Neural cell (in vitro differentiated cells): ENCODE measurements around the gene RFX6. TPM values are rescaled to one million over a fixed set of nuclear protein-coding genes. Genes with fewer than 3 reads are reported as not detected.

Source experiments
- H2AFZ ChIP-seq: fragments of 200-600, 300-800 bp; sonication (generic), shearing (Covaris generic); 2 replicates; pipeline ENCODE4 v1.6.0; 2014; ENCODE audit warnings: low read depth, mild to moderate bottlenecking, antibody characterized with exemption, low read length, moderate library complexity
- H3F3A ChIP-seq: fragments of 200-600 bp; shearing (Covaris generic); 2 replicates; pipeline ENCODE4 v1.6.1; 2016; ENCODE audit warnings: mild to moderate bottlenecking, moderate library complexity, mixed read lengths, antibody characterized with exemption, low read length; ENCODE audit not compliant: insufficient read depth, poor library complexity, severe bottlenecking
- H3K27ac ChIP-seq: fragments of 200-600, 300-800 bp; sonication (generic), shearing (Covaris generic); 2 replicates; pipeline ENCODE4 v1.5.1; 2014; ENCODE audit warnings: mild to moderate bottlenecking, low read length, moderate library complexity
- H3K27me3 ChIP-seq: fragments of 300-800, 200-600 bp; sonication (generic), shearing (Covaris generic); 2 replicates; pipeline ENCODE4 v1.6.0; 2014; ENCODE audit warnings: mild to moderate bottlenecking, low read depth, low read length, moderate library complexity; ENCODE audit not compliant: insufficient read depth
- H3K36me3 ChIP-seq: fragments of 300-800, 200-600 bp; sonication (generic), shearing (Covaris generic); 2 replicates; pipeline ENCODE4 v1.5.1; 2014; ENCODE audit warnings: mild to moderate bottlenecking, antibody characterized with exemption, low read length, moderate library complexity; ENCODE audit not compliant: insufficient read depth
- H3K4me2 ChIP-seq: fragments of 300-800, 200-600 bp; sonication (generic), shearing (Covaris generic); 2 replicates; pipeline ENCODE4 v1.6.0; 2014; ENCODE audit warnings: mild to moderate bottlenecking, low read length
- H3K4me3 ChIP-seq: fragments of 300-800, 200-600 bp; sonication (generic), shearing (Covaris generic); 2 replicates; pipeline ENCODE4 v1.5.1; 2014; ENCODE audit warnings: mild to moderate bottlenecking, low read length, moderate library complexity
- H3K79me2 ChIP-seq: fragments of 200-600 bp; shearing (Covaris generic); replicated peaks from 2 replicates; pipeline ENCODE4 v1.6.0; 2014; ENCODE audit warnings: mild to moderate bottlenecking, low read length, moderate library complexity; ENCODE audit not compliant: insufficient read depth
- H3K9ac ChIP-seq: fragments of 300-800, 200-600 bp; sonication (generic), shearing (Covaris generic); 2 replicates; pipeline ENCODE4 v1.6.1; 2016; ENCODE audit warnings: mild to moderate bottlenecking, low read length, mixed read lengths
- H3K9me2 ChIP-seq: fragments of 200-600 bp; shearing (Covaris generic); 2 replicates; pipeline ENCODE4 v1.6.1; 2016; ENCODE audit warnings: mild to moderate bottlenecking, low read length, mixed read lengths; ENCODE audit not compliant: insufficient read depth
- H3K9me3 ChIP-seq: fragments of 200-600, 300-800 bp; sonication (generic), shearing (Covaris generic); 2 replicates; pipeline ENCODE4 v1.6.1; 2016; ENCODE audit warnings: mild to moderate bottlenecking, mixed run types, low read length, moderate library complexity, mixed read lengths
- H4K20me1 ChIP-seq: fragments of 200-600 bp; shearing (Covaris generic); 2 replicates; pipeline ENCODE4 v1.6.1; 2016; ENCODE audit warnings: mild to moderate bottlenecking, mixed run types; ENCODE audit not compliant: insufficient read depth
- EP300 ChIP-seq: fragments of 450-650 bp; conservative IDR thresholded peaks from 2 replicates; pipeline ENCODE4 v1.6.1; 2014; ENCODE audit warnings: antibody characterized with exemption, mild to moderate bottlenecking, moderate library complexity; ENCODE audit not compliant: poor library complexity, severe bottlenecking
- EZH2 ChIP-seq: fragments of 200-600, 300-800 bp; shearing (Covaris generic), sonication (generic); IDR thresholded peaks from 2 replicates; pipeline ENCODE4 v1.6.1; 2014; ENCODE audit warnings: antibody characterized with exemption, low read length, borderline replicate concordance, mild to moderate bottlenecking; ENCODE audit not compliant: insufficient read depth, poor library complexity, severe bottlenecking
- POLR2AphosphoS5 ChIP-seq: IDR thresholded peaks from 2 replicates; pipeline ENCODE4 v1.6.1; 2012
- RAD21 ChIP-seq: fragments of 450-650 bp; conservative IDR thresholded peaks from 2 replicates; pipeline ENCODE4 v1.6.1; 2014; ENCODE audit warnings: antibody characterized with exemption, mild to moderate bottlenecking, moderate library complexity
- SMC3 ChIP-seq: fragments of 450-650 bp; conservative IDR thresholded peaks from 2 replicates; pipeline ENCODE4 v1.6.1; 2014; ENCODE audit warnings: antibody characterized with exemption, mild to moderate bottlenecking, moderate library complexity; ENCODE audit not compliant: poor library complexity
- TAF1 ChIP-seq: IDR thresholded peaks from 2 replicates; pipeline ENCODE4 v1.6.1; 2012; ENCODE audit warnings: low read depth
- polyA plus RNA-seq: library from polyadenylated mRNA; depleted of rRNA; stranded (reverse); fragments of >200 nt; gene quantifications from 2 replicates; pipeline ENCODE4 v1.2.3, GENCODE V29; 2014
- TF ChIP-seq, protein P1 (sequence below): fragments of 450-650 bp; IDR thresholded peaks from 2 replicates; pipeline ENCODE4 v1.5.1; 2014; ENCODE audit warnings: antibody characterized with exemption, mild to moderate bottlenecking, moderate library complexity; ENCODE audit not compliant: poor library complexity, severe bottlenecking
- TF ChIP-seq, protein P2 (sequence below): IDR thresholded peaks from 2 replicates; pipeline ENCODE4 v1.6.1; 2012; ENCODE audit warnings: borderline replicate concordance

The RFX6 gene
- polyA plus RNA-seq, 1 donor from 2014 or later, result not detected

DNA sequence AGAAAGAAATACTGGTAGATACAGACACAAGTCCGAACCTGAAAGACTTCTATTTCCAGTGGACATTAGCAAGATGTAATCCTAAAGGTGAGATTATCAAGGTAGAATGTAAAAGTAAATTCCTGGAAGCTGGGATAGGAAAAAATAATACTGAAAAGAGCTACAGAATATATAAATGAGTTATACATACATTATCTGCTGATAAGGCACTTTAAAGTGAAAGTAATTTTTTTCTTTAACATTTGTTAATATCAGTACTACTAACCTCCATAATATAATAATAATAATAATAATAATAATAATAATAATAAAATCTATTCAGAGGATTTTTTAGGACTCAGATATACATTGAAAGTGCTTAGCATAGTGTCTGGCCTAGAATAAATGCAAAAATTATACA is 102.5 kb downstream of the RFX6 start:
- Histone ChIP-seq H3K27me3 (no peaks in the 10 kb centered on the region), H4K20me1 (no peaks in the 10 kb centered on the region), H3K4me2 (no peak overlapping the region), H3K9ac (no peak overlapping the region), H3K36me3 (no peaks in the 10 kb centered on the region), H3K9me2 (no peaks in the 10 kb centered on the region), H3F3A (no peaks in the 10 kb centered on the region), H3K27ac (no peak overlapping the region), H3K9me3 (no peaks in the 10 kb centered on the region), H2AFZ (no peak overlapping the region), H3K79me2 (no peaks in the 10 kb centered on the region), H3K4me3 (no peak overlapping the region)
- TF ChIP-seq RAD21 (no peak), EZH2 (no peak), POLR2AphosphoS5 (no peak), SMC3 (no peak), TAF1 (no peak), EP300 (no peak)
- TF ChIP-seq, protein P1, sequence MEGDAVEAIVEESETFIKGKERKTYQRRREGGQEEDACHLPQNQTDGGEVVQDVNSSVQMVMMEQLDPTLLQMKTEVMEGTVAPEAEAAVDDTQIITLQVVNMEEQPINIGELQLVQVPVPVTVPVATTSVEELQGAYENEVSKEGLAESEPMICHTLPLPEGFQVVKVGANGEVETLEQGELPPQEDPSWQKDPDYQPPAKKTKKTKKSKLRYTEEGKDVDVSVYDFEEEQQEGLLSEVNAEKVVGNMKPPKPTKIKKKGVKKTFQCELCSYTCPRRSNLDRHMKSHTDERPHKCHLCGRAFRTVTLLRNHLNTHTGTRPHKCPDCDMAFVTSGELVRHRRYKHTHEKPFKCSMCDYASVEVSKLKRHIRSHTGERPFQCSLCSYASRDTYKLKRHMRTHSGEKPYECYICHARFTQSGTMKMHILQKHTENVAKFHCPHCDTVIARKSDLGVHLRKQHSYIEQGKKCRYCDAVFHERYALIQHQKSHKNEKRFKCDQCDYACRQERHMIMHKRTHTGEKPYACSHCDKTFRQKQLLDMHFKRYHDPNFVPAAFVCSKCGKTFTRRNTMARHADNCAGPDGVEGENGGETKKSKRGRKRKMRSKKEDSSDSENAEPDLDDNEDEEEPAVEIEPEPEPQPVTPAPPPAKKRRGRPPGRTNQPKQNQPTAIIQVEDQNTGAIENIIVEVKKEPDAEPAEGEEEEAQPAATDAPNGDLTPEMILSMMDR, result no peak
- TF ChIP-seq, protein P2, sequence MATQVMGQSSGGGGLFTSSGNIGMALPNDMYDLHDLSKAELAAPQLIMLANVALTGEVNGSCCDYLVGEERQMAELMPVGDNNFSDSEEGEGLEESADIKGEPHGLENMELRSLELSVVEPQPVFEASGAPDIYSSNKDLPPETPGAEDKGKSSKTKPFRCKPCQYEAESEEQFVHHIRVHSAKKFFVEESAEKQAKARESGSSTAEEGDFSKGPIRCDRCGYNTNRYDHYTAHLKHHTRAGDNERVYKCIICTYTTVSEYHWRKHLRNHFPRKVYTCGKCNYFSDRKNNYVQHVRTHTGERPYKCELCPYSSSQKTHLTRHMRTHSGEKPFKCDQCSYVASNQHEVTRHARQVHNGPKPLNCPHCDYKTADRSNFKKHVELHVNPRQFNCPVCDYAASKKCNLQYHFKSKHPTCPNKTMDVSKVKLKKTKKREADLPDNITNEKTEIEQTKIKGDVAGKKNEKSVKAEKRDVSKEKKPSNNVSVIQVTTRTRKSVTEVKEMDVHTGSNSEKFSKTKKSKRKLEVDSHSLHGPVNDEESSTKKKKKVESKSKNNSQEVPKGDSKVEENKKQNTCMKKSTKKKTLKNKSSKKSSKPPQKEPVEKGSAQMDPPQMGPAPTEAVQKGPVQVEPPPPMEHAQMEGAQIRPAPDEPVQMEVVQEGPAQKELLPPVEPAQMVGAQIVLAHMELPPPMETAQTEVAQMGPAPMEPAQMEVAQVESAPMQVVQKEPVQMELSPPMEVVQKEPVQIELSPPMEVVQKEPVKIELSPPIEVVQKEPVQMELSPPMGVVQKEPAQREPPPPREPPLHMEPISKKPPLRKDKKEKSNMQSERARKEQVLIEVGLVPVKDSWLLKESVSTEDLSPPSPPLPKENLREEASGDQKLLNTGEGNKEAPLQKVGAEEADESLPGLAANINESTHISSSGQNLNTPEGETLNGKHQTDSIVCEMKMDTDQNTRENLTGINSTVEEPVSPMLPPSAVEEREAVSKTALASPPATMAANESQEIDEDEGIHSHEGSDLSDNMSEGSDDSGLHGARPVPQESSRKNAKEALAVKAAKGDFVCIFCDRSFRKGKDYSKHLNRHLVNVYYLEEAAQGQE, result no peak

Other genes starting within 250 kb of the RFX6 start
- gene ZUP1, start 208.5 kb upstream of the RFX6 start, polyA plus RNA-seq, result 50.5 and 52.1 TPM in 2 replicates
- gene KPNA5, start 196.0 kb upstream of the RFX6 start, polyA plus RNA-seq, result 45.0 and 48.5 TPM in 2 replicates
- gene FAM162B, start 111.5 kb upstream of the RFX6 start, polyA plus RNA-seq, result not detected in 2 replicates
- gene GPRC6A, start 48.2 kb upstream of the RFX6 start, polyA plus RNA-seq, result not detected in 2 replicates